Thoracic aorta (tissue), 2 donors: ENCODE measurements around the gene PRUNE2. TPM values are rescaled to one million over a fixed set of nuclear protein-coding genes. Genes with fewer than 3 reads are reported as not detected.

Experiments used
- ATAC-seq: fragments of 150-250 bp; one replicate; pipeline ENCODE4 v1.8.0; 2017; ENCODE audit warnings: low read depth; ENCODE audit not compliant: insufficient number of reproducible peaks, low FRiP score
- DNase-seq: peaks from one replicate; pipeline ENCODE4 v3.0.0-alpha.2; 2020; ENCODE audit warnings: low spot score
- H3K27ac ChIP-seq, 2 donors: fragments of 200-600 bp; sonication (generic); 1 replicate in 1 of 2; 2 replicates in 1 of 2; pipeline ENCODE4 v1.5.1; 2016; ENCODE audit warnings: mild to moderate bottlenecking in 2 of 2, moderate library complexity in 2 of 2
- H3K27me3 ChIP-seq: fragments of 200-600 bp; sonication (generic); replicated peaks from 2 replicates; pipeline ENCODE4 v1.6.0; 2016; ENCODE audit warnings: mild to moderate bottlenecking; ENCODE audit not compliant: insufficient read depth
- H3K36me3 ChIP-seq: fragments of 200-600 bp; sonication (generic); one replicate; pipeline ENCODE4 v1.5.1; 2016
- H3K4me1 ChIP-seq, 2 donors: fragments of 200-600 bp; sonication (generic); 1 replicate in 1 of 2; 2 replicates in 1 of 2; pipeline versions ENCODE4 v1.5.1 to v1.6.0; 2016; ENCODE audit warnings: low read depth in 2 of 2, mild to moderate bottlenecking in 1 of 2; ENCODE audit not compliant: control insufficient read depth in 1 of 2
- H3K4me3 ChIP-seq: fragments of 200-600 bp; sonication (generic); 2 replicates; pipeline ENCODE4 v1.5.1; 2016; ENCODE audit warnings: mild to moderate bottlenecking
- H3K9me3 ChIP-seq: fragments of 200-600 bp; sonication (generic); 2 replicates; pipeline ENCODE4 v1.5.1; 2016
- total RNA-seq, 2 donors: library from RNA; depleted of rRNA; stranded (reverse); fragments of >200 nt; gene quantifications; one replicate each; pipeline versions ENCODE4 v1.1.0 to v1.2.3, GENCODE V29; 2016
- TF ChIP-seq, protein P1 (sequence below): fragments of 200-600 bp; sonication (generic); IDR thresholded peaks from one replicate; pipeline ENCODE4 v1.5.1; 2019; ENCODE audit warnings: antibody characterized with exemption

PRUNE2 gene
- total RNA-seq, 2 donors from 2014 or later: 360 to 420 TPM

DNA sequence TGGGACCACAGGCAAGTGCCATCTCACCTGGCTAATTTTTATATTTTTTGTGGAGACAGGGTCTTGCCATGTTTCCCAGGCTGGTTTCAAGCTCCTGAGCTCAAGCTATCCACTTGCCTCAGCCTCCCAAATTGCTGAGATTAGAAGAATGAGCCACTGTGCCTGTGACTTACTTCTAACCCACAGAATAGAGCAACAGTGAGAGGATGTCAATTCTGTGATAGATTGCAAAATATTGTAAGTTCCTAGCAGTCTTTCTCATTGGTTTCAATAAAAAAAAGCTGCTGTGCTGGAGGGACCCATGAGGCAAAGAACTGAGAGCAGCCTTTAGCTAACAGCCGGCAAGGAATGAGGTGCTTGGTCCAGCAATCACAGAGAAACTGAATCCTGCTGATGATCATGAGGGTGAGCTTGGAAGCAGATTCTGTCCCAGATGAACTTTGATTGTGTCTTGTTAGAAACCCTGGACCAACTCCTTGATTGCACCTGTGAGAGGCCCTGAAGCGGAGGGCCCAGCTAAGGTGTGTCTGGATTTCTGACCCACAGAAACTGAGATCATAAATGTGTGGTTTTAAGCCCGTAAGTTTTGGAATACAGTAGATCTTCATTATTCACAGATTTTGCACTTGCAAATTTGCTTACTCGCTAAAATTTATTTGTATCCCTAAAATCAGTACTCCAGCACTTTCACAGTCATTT is 297.2 kb downstream of the PRUNE2 start:
- no peaks in the 10 kb centered on the region for H3K36me3 ChIP-seq
- ATAC-seq: no peak
- H3K4me1 ChIP-seq: peaks cover 0 to 4% of the 10 kb centered on the region in 2 donors
- H3K4me3 ChIP-seq: no peak overlapping the region
- no peak overlapping the region for H3K27ac ChIP-seq
- DNase-seq: no peak
- H3K27me3 ChIP-seq: no peaks in the 10 kb centered on the region
- TF ChIP-seq, protein P1, sequence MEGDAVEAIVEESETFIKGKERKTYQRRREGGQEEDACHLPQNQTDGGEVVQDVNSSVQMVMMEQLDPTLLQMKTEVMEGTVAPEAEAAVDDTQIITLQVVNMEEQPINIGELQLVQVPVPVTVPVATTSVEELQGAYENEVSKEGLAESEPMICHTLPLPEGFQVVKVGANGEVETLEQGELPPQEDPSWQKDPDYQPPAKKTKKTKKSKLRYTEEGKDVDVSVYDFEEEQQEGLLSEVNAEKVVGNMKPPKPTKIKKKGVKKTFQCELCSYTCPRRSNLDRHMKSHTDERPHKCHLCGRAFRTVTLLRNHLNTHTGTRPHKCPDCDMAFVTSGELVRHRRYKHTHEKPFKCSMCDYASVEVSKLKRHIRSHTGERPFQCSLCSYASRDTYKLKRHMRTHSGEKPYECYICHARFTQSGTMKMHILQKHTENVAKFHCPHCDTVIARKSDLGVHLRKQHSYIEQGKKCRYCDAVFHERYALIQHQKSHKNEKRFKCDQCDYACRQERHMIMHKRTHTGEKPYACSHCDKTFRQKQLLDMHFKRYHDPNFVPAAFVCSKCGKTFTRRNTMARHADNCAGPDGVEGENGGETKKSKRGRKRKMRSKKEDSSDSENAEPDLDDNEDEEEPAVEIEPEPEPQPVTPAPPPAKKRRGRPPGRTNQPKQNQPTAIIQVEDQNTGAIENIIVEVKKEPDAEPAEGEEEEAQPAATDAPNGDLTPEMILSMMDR: no peak
- H3K9me3 ChIP-seq: no peaks in the 10 kb centered on the region

DNA sequence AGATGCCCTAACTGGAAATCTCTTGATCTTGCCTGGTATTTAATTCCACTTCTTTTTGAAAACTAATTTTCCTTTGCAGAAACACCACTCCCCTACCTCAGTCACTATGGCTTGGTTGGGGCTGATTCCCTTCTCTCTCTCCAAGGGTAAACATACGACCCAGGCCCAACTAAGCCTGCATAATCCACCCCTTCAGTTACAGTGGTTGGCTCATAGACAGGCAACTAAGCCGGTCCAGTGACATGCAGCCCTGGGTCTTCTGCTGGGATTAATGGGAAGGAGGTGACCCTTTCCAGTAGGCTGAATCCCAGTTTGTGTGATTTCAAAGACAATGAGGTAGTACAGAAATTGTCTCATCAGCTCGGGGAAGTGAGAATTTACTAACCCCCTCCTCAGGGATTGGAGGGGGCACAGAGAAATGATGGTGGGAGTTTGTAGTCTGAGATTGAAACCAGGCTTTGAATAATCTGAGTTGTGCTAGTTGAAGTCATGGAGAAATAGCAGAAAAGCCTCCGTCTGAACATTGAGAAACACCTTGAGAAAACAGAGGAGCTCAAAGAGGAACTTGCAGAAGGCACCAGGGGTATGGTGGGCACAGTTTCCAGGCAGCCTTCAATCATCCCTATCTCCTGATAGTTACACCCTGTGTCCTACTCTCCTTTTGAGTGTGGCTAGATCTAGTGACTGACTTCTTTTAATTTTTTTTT is 298.0 kb downstream of the PRUNE2 start:
- no peak overlapping the region for H3K4me3 ChIP-seq
- TF ChIP-seq, protein P1: no peak
- ATAC-seq (no peak), DNase-seq (no peak)
- no peaks in the 10 kb centered on the region for H3K9me3 ChIP-seq
- no peak overlapping the region for H3K27ac ChIP-seq
- no peaks in the 10 kb centered on the region for H3K27me3 ChIP-seq
- H3K36me3 ChIP-seq: no peaks in the 10 kb centered on the region
- peaks cover 0 to 4% of the 10 kb centered on the region in 2 donors for H3K4me1 ChIP-seq

DNA sequence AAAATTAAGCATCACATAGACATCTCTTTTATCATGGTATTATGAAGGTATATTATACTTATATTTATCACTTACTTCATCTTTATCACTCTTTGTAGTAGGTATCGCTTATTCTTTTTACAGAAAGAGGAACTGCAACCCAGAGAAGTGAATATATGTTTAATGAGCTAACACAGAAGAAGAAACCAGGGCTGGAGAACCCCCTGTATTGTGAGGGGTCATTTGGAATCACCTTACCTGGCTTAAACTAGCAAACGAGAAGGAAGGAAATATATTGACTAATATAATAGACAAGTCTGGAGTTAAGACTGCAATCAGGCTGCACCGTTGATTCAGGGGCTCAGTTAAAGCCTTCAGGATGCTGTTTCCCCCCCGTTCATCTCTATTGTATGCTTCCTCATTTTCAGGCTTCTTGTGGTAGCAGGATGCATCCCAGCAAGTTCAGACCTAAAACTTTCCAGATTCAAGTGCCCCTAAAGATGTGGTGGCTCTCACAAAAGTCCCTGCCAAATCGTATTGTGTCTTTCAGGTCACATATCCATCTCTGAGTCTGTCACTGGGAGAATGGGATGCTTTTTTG is 300.5 kb downstream of the PRUNE2 start:
- no peak for ATAC-seq
- H3K4me3 ChIP-seq: no peak overlapping the region
- no peaks in the 10 kb centered on the region for H3K9me3 ChIP-seq
- no peaks in the 10 kb centered on the region for H3K36me3 ChIP-seq
- TF ChIP-seq, protein P1: no peak
- DNase-seq: no peak
- H3K27me3 ChIP-seq: no peaks in the 10 kb centered on the region
- H3K4me1 ChIP-seq: peaks cover 0 to 1% of the 10 kb centered on the region in 2 donors
- H3K27ac ChIP-seq: no peak overlapping the region

DNA sequence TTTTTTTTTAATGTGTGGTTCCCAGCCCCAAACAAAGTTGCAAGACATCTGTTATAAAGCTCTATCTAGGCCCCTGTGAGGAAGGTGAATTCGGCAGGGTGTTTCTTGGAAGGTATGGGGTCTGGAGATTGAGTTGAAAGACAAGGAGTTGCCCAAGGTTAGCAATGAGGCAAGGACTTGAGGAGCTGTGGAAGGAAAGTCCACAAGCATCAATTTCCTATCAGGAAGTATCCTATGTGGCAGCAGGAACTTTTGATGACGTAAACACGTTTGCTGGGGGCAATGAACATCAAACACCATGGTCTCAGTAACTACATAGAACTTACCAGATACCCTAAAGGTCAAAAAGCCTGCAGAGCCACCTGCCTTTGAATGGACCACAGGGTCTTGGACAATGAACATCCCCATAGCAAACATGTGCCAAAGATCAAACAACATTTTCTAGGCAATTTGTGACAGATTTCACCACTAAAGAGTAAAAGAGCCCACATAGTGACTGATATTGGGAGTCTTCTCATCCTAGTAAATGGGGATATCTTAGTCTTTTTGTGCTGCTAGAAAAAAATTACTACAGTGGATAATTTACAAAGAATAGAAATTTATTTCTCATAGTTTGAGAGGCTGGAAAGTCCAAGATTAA is 301.9 kb downstream of the PRUNE2 start:
- ATAC-seq: no peak
- DNase-seq: no peak
- TF ChIP-seq, protein P1: no peak
- Histone ChIP-seq H3K36me3 (no peaks in the 10 kb centered on the region), H3K27ac (no peak overlapping the region), H3K27me3 (no peaks in the 10 kb centered on the region), H3K4me3 (no peak overlapping the region), H3K4me1 (no peaks in the 10 kb centered on the region), H3K9me3 (no peaks in the 10 kb centered on the region)

DNA sequence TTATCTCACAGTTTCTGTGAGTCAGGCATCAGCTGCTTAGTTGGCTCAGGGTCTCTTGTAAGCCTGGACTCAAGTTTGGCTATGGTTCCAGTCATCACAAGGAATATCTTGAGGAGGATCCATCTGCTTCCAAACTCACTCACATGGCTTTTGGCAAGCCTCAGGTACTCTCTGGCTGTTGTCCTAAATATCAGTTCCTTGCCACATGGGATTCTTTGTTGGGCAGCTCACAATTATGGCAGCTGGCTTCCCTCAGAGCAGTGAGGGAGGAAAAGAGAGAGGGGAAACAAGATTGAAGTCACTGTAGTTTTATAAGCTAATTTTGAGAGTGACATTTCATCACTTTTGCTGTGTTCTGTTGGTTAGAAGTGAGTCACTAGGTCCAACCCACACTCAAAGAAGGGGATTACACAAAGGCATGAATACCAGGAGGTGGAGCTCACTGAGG is 302.4 kb downstream of the PRUNE2 start:
- Histone ChIP-seq H3K9me3 (no peaks in the 10 kb centered on the region), H3K36me3 (no peaks in the 10 kb centered on the region), H3K27ac (no peak overlapping the region), H3K4me1 (no peaks in the 10 kb centered on the region), H3K27me3 (no peaks in the 10 kb centered on the region), H3K4me3 (no peak overlapping the region)
- TF ChIP-seq, protein P1: no peak
- no peak for DNase-seq
- no peak for ATAC-seq
